Ureter (tissue), 1 donor: ENCODE measurements around the gene KRT40. TPM values are rescaled to one million over a fixed set of nuclear protein-coding genes. Genes with fewer than 3 reads are reported as not detected.

ENCODE experiments used
- DNase-seq: peaks from one replicate; pipeline ENCODE4 v3.0.0-alpha.2; 2020; ENCODE audit warnings: low spot score
- total RNA-seq: library from RNA; stranded (reverse); gene quantifications from one replicate; pipeline ENCODE4 v1.2.4, GENCODE V29; 2023
- donor health status: DM: yes; HTN: yes; CAD: no.

The KRT40 gene
- total RNA-seq, 1 donor from 2014 or later, result not detected

DNA sequence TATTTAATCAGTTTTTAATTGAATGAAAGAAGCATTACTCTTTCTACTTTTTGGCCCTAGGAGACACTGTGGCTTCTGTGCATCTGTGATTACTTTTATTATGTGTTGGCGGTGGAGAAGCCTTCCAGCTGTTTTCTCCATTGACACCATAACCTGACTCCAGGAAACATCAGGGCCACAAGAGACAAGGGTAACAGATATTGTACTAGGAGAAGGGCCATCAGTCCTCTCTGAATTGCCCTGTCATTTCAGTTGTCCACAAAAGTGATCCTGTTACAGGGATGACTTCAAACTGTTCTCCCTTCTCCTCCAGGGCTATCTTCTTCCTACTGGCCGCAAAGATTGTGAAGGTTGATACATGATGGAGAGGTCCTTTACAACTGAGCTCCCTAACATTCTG is 32.0 kb downstream of the KRT40 start:
- DNase-seq, result no peak

DNA sequence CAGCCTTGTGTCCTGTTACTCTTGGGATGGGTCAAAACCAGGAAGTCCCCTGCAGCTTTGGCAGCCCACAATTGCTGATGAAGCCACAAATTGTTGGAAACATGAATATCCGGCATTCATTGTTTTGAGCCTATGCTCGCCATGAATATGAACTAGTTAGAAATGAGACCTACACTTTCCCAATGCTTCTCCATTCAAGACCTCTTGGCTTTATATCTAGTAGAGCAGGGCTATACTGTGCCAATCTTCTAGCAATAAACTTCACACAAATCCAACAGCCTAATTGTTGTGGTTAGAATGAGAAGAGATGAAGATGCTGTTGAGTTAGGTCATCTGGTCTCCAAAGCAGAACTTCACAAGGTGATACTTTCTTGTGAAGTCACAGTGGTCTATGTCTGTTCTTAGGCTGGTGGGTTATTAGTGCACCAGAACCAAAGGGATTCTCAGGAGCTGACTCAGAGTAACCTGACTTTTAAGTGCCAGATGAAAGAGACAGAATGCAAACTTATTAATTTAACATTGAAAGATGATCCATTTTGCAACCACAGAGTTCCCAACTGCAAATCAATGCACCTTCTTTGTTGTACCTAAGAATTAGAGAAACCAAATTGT is 33.0 kb downstream of the KRT40 start:
- no peak for DNase-seq

DNA sequence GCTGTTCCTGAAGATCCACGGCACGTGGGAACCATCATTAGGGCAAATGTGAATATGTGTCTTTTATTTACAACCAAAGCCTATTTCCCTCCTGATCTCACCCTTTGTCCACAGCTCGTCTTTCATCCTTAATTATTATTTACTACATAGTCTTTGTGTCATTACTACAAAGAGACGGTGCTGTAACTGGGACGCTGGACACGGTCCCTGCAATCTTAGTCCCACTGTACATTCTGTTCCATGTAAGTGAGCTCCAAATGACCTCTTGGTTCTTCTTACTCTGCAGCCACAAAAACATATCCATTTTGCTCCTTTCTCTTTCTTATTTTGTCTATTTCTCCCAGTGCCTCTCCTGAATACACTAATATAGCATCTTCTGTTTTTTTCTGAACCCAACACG is 34.0 kb downstream of the KRT40 start:
- no peak for DNase-seq

DNA sequence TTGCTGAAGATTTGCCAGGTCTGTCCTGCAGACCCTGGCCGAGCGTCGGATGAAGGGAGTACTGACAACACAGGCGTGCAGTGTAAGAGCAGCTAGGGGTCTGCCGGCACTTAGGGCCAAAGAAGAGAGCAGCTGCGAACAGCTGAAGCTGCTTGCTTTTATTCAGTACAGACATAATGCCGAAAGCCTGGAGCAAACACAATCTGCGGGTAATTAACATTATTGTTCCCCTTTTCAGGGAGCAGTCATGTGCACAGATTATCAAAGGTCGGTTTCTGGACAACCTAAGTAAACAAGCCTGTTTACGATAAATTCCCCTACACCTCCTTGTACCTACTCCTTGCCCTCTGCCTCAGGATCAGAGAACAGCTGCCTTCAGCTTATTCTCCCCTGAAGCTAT is 34.7 kb downstream of the KRT40 start:
- no peak for DNase-seq

DNA sequence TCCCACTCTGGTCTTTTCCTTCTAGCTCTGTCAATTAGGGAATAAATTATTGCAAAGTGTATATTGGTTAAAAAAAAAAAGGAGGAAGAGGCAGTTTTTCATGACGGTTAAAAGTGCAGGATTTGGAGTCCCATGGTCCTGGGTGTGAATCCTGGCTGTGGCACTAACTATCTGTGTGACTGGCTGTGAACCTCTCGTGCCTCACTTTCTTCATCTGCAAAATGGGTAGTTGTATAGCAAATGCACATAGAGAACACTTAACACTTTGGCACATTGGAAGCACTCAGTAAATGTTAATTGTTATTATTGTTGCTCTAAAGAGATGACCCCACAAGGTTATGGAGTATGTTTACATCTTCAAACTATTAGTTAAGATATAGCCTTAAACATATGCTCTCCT is 36.2 kb downstream of the KRT40 start:
- no peak for DNase-seq

DNA sequence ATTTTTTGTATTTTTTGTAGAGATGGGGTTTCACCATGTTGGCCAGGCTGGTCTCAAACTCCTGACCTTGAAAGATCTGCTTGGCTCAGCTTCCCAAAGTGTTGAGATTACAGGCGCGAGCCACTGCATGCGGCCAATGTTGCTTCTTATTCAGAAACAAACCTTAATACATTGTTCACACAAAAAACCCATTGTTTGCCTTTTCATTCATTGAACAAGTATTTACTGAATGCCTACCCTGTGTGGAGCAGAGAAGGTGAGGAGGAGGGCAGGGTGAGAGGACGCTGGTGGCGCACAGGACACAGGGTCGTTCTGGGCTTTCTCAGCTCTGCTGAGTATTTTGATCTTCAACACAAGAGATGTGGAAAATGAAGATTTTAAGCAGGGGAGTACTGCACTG is 38.7 kb downstream of the KRT40 start:
- no peak for DNase-seq

DNA sequence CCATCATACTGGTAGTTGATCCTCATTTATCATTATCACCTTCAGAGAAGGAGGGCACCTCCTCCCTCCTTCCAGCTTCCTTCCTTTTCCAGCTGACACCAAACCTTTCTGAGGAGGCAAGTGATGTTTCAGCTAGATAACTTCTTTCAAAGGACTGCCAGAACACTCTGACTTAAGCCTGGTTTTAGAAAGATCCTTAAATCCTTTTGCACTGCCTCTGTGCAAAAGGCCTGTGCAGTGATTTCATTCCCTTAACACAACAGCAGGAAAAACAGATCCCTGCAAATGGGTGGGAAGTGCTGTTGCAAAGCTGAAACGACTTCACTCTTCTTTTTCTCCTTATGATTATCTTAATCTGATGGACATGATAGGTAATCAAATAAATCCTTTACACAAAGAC is 39.6 kb downstream of the KRT40 start:
- DNase-seq, result no peak

DNA sequence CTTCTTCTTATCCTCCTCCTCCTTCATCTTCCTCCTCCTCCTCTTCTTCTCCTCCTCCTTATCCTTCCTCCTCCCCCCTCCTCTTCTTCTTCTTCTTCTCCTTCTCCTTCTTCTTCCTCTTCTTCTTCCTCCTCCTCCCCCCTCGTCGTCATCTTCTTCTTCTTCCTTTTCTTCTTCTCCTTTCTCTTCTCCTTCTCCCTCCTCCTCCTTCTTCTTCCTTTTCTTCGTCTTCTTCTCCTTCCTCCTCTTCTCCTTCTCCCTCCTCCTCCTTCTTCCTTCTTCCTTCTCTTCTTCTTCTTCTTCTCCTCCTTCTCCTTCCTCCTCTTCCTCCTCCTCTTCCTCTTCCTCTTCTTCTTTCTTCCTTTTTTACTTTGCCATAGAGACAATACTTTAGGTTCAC is 41.6 kb downstream of the KRT40 start:
- no peak for DNase-seq

DNA sequence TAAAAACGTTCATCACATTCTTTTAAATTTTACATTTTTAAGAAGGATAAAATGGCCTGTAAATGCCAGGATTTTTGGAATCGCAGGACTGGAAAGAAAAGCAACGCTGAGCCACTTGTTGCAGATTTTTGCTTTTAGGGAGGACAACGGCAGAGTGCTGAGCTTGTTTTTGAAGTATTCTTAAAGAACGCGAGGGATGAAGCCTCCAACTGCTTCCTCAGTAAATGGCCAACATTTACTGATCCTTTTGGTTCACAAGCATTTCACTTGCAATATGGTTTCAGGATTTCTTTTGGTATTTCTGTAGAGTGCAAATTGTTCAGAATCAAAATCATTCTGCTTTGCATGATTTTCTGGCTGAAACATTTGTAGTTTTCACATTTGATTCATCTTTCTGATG is 43.9 kb downstream of the KRT40 start:
- no peak for DNase-seq

DNA sequence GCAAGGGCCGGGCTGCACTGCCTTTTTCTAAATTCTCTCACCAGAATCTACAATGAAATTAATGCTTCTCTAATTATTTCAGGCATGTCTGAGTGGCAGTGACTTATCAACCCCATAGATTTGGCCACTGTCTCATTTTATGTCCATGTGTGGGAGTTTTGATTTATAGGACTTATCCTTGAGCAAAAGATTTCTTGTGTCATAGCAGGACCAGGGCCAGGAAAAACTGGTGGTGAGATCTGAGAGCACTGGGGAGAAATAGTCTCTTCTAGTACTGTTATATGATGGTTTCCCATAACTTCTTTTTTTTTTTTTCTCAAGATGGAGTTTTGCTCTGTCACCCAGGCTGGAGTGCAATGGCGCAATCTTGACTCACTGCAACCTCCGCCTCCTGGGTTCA is 45.1 kb downstream of the KRT40 start:
- no peak for DNase-seq

DNA sequence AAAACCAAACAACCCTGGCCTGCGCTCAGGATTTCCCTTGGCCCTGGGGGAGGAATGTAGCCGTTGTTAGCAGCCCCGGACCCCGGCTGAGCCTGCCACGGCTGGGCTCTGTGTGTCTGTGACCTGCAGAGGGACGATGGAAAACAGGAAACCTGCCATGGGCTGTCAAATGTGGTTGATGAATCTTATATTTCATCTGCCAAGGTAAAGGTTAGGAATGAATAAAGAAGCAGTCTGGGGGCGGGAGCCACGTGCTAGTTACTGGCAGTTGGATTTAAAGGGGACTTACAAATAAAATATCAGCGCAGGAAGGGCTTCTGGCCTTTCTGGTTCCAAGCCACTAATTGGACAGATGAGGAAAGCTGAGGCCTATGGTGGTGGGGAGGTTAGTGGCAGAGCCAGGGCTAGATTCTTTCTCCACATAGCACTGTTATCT is 46.7 kb downstream of the KRT40 start, which contains the start of gene KRT23:
TSS of gene KRT23 (minus strand) at position 263 of the 436 bp plus-strand sequence. CDS start 1,043 bp downstream, outside the sequence.
- DNase-seq, result no peak

DNA sequence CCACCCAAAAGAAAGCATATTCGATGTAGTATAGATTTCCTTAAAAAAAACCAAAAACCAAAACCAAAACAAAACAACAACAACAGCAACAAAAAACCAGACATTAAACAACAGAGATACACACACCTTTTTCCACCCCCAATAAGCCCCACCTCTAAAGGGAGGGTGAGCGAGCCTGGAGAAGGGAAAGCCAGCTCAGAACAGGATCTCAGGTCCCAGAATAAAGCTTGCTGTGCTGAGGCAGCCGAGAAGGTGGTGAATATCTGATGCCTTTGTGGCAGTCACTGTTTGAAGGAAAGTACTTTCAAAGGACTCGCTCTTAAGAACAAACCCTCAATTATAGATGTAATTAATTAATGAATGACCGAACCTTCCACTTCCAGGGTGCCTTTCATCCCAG is 47.1 kb downstream of the KRT40 start:
- no peak for DNase-seq

DNA sequence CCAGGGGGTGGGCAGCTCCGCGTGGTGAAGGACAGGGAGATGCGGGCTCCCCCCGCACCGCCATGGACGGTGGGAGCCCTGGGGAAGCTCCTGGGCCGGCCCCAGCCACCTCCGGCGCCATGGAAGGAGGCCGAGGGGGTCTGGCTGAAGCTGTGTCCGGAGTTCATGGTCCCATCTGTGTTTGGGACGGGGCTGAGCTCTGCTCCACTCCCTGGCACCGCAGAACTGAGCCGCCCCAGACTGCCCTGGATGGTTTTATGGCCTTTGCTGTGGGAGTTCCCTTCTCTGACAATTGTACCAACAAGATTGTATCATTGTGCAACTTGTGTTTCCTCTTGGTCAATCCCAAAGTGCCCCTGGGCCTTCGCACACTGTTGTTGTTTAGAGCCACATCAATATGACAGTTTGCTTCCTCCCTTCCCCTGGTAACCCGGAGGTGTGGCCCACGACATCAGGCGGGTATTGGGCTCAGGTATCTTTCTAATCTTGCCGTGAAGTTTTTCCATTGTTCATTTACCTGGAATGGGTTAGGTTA is 47.6 kb downstream of the KRT40 start:
- DNase-seq, result no peak

DNA sequence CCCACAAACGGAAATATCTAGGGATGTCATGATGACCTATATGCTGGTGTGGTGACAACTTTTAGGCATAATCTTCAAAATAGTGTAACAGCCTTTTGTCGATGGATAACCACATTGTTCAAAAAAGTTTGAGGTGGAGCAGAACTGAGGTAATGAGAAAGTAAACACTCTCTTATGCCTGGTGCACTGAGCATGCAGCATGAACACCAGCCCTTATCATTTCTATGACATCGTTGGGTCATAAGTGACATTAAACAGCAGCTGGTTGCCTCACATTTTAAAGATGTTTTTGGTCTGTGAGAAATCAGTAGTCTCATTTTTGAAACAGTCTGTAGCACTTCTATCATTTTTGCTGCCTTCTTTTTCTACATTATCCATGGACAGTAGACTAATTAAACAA is 48.5 kb downstream of the KRT40 start:
- DNase-seq, result no peak

DNA sequence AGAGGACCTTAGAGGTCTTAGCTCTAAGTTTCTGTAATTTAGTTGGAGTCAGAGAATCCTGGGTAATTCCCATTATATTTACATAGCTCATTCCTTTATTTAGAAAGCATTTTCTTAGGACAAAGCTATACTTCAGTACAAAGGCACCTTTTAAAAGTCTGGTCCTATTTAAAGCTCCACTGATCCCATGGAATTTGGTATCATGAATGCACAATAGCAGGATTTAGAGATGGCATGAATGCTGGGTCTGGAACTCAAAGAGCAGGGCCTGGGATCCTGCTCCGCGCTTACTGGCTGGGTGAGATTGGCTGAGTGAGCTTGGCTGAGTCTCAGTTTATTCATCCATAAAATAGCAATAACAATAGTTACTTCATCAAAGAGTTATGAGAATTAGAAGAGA is 51.5 kb downstream of the KRT40 start:
- no peak for DNase-seq

DNA sequence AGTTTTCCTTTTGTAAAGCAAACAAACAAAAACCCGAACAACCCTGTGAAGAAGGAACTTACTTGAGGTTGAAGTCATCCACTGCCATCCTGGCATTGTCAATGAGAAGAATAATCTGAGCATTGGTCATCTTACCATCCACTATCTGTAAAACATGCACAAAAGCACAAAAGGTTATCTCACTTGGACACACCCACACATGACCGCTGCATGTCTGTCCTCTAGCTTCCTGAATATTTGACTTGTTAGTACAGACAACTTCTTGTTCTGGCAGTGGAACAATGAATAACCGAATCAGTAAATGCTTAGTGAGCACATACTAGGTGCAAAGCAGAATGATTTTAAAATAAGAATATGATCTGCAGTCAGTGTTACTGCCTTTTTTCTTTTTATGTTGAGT is 52.8 kb downstream of the KRT40 start:
- no peak for DNase-seq

Other genes starting within 250 kb of the KRT40 start
- not detected for gene KRT25, start 229.0 kb downstream of the KRT40 start, total RNA-seq
- gene KRT26, start 212.1 kb downstream of the KRT40 start, total RNA-seq, result not detected
- 2.0 TPM for gene KRT27, start 201.8 kb downstream of the KRT40 start, total RNA-seq
- gene KRT28, start 184.4 kb downstream of the KRT40 start, total RNA-seq, result not detected
- 70.1 TPM for gene KRT10, start 161.7 kb downstream of the KRT40 start, total RNA-seq
- gene KRT12, start 117.1 kb downstream of the KRT40 start, total RNA-seq, result not detected
- gene KRT20, start 99.1 kb downstream of the KRT40 start, total RNA-seq, result 4.7 TPM
- gene KRT23, start 46.7 kb downstream of the KRT40 start, total RNA-seq, result 3.9 TPM
- not detected for gene KRT39, start 17.4 kb downstream of the KRT40 start, total RNA-seq
- not detected for gene KRTAP3-3, start 9.8 kb upstream of the KRT40 start, total RNA-seq
- not detected for gene KRTAP3-2, start 15.6 kb upstream of the KRT40 start, total RNA-seq
- not detected for gene KRTAP3-1, start 24.8 kb upstream of the KRT40 start, total RNA-seq
- gene KRTAP1-5, start 42.9 kb upstream of the KRT40 start, total RNA-seq, result not detected
- not detected for gene KRTAP1-4, start 45.9 kb upstream of the KRT40 start, total RNA-seq
- not detected for gene KRTAP1-3, start 50.5 kb upstream of the KRT40 start, total RNA-seq
- gene KRTAP1-1, start 57.1 kb upstream of the KRT40 start, total RNA-seq, result not detected
- gene KRTAP2-1, start 63.0 kb upstream of the KRT40 start, total RNA-seq, result not detected
- not detected for gene KRTAP2-2, start 70.9 kb upstream of the KRT40 start, total RNA-seq
- gene KRTAP2-3, start 75.8 kb upstream of the KRT40 start, total RNA-seq, result not detected
- not detected for gene KRTAP2-4, start 81.6 kb upstream of the KRT40 start, total RNA-seq
- not detected for gene KRTAP4-7, start 99.8 kb upstream of the KRT40 start, total RNA-seq
- not detected for gene KRTAP4-8, start 113.8 kb upstream of the KRT40 start, total RNA-seq
- gene KRTAP4-16, start 117.9 kb upstream of the KRT40 start, total RNA-seq, result not detected
- gene KRTAP4-9, start 121.1 kb upstream of the KRT40 start, total RNA-seq, result not detected
- gene KRTAP4-11, start 134.0 kb upstream of the KRT40 start, total RNA-seq, result not detected
- gene KRTAP4-12, start 139.9 kb upstream of the KRT40 start, total RNA-seq, result not detected
- not detected for gene KRTAP4-6, start 156.2 kb upstream of the KRT40 start, total RNA-seq
- not detected for gene KRTAP4-5, start 165.5 kb upstream of the KRT40 start, total RNA-seq
- gene KRTAP4-4, start 176.4 kb upstream of the KRT40 start, total RNA-seq, result not detected
- not detected for gene KRTAP4-3, start 183.9 kb upstream of the KRT40 start, total RNA-seq
- gene KRTAP4-2, start 193.9 kb upstream of the KRT40 start, total RNA-seq, result not detected
- gene KRTAP4-1, start 200.6 kb upstream of the KRT40 start, total RNA-seq, result not detected
- gene KRTAP9-1, start 205.6 kb upstream of the KRT40 start, total RNA-seq, result not detected
- gene KRTAP9-2, start 242.3 kb upstream of the KRT40 start, total RNA-seq, result not detected
- gene KRTAP9-3, start 248.1 kb upstream of the KRT40 start, total RNA-seq, result not detected